Measurements from ENCODE around the gene CHM.

Gene CHM

GRCh38 chrX:85828771-85829170, 218.6 kb downstream of the CHM start:
- Histone ChIP-seq H3K27ac (no peak overlapping the region), H3K27me3 (no peaks in the 10 kb centered on the region), H3K4me1 (no peaks in the 10 kb centered on the region), H3K36me3 (no peaks in the 10 kb centered on the region), H3K4me3 (no peak overlapping the region), H3K9me3 (no peaks in the 10 kb centered on the region)
- TF ChIP-seq CTCF (IDR thresholded peaks at IDR 0.05): no peak
- intact Hi-C loops (cut with DNase I; ENCODE audit: low total_unique reads): no loop called here
- DNase-seq: no peak

- no peak for TF ChIP-seq CTCF (IDR thresholded peaks at IDR 0.05)
- peaks cover 0 to 22% (median 16%) of the 10 kb centered on the region in 3 donors for H3K9me3 ChIP-seq
- no peaks in the 10 kb centered on the region for H3K36me3 ChIP-seq
- H3K27me3 ChIP-seq: no peaks in the 10 kb centered on the region
- intact Hi-C loops (cut with DNase I; ENCODE audit: low total_unique reads): no loop called here
- H3K4me3 ChIP-seq: no peak overlapping the region
- no peaks in the 10 kb centered on the region for H3K4me1 ChIP-seq
- no peak overlapping the region for H3K27ac ChIP-seq
- DNase-seq: no peak
Measured at GRCh38 chrX:85815203-85815751, 232.1 kb downstream of the CHM start.
